ENCODE data around the gene MED31. TPM values are rescaled to one million over a fixed set of nuclear protein-coding genes. Genes with fewer than 3 reads are reported as not detected.

MED31 gene
- polyA plus RNA-seq (2013) = 54.0 and 59.8 TPM in 2 replicates

DNA sequence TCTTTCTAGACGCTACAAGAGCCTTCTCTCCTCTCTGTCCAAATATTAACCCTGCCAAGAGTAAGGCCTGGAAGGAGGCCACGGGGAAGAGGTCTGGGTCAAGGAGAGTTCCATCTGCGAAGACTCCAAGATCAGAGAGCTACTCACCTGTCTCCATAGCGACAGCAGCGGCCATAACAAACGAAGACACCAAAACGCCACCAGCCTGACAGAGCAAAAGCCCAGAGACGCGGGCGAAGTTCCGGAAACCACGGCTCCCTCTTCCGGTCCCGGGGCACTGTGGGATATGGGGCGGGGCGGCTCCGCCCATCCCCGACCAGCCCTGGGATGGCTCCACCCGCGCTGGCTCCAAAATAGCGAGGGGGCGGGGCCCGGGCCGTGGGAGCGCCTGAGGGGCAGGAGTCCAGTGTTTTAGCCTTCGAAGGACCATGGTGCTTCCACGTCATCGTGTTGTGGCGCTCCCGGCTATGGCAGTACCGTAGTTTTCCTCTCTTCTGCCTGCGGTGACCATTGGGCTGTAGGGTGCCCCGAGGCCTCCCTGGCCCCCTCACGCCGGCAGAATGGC is at the start of gene MED31, which contains the start of gene C17orf100:
MED31 (minus strand) TSS at position 252 of the 565 bp plus-strand sequence; CDS start at position 175, 77 bp downstream.
C17orf100 (plus strand) TSS at position 409 of the 565 bp plus-strand sequence; CDS start at position 561, 152 bp downstream.
- H3K79me2 ChIP-seq (ENCODE audit: control insufficient read depth, insufficient read depth, low read length, poor library complexity) = peaks cover 2% of the 10 kb centered on the region
- peak within 1 kb of the TSS; percentile 84 for H3K9ac ChIP-seq (ENCODE audit: low read length)
- H3K36me3 ChIP-seq (ENCODE audit: control insufficient read depth in 1 of 2, insufficient read depth in 2 of 2, low read length in 2 of 2) = peaks cover 3 to 7% of the 10 kb centered on the region in 2 experiments
- H3K27ac ChIP-seq (ENCODE audit: low read depth, low read length) = peak within 1 kb of the TSS; percentile 63
- H3K9me3 ChIP-seq (ENCODE audit: insufficient read depth, low read depth, low read length) = peaks cover 2% of the 10 kb centered on the region
- H3K4ac ChIP-seq (ENCODE audit: low read depth, low read length) = peak within 1 kb of the TSS; percentile 84
- H4K12ac ChIP-seq (ENCODE audit: low read depth, low read length) = peak within 1 kb of the TSS; percentile 79
- peak within 1 kb of the TSS; percentile 44 for H2BK12ac ChIP-seq (ENCODE audit: low read length)
- H2AK5ac ChIP-seq (ENCODE audit: low read length) = peak within 1 kb of the TSS; percentile 90
- peaks cover 8% of the 10 kb centered on the region for H3K79me1 ChIP-seq (ENCODE audit: low read length)
- peak within 1 kb of the TSS; percentile 82 for H3K18ac ChIP-seq (ENCODE audit: low read length)
- peak within 1 kb of the TSS; percentile 71 for H2BK120ac ChIP-seq (ENCODE audit: insufficient read depth, low read length, poor library complexity)
- peak within 1 kb of the TSS; percentile 93 for H4K8ac ChIP-seq (ENCODE audit: low read depth, low read length)
- H3K4me3 ChIP-seq (ENCODE audit: low read depth, low read length) = peak within 1 kb of the TSS; percentile 82
- H2AFZ ChIP-seq (ENCODE audit: insufficient read depth, low read length, poor library complexity) = peak within 1 kb of the TSS; percentile 94
- peaks cover 17% of the 10 kb centered on the region for H3K27me3 ChIP-seq (ENCODE audit: insufficient read depth, low read length)
- peak within 1 kb of the TSS; percentile 90 for H3K4me2 ChIP-seq (ENCODE audit: low read length)
- H4K91ac ChIP-seq (ENCODE audit: low read depth, low read length) = peak within 1 kb of the TSS; percentile 94
- WGBS (ENCODE audit: extremely low coverage, insufficient coverage, insufficient read length) = no CpG with 5 or more reads among the region's 35 CpGs
- peaks cover 12 to 19% of the 10 kb centered on the region in 2 experiments for H3K4me1 ChIP-seq (ENCODE audit: control insufficient read depth in 1 of 2, insufficient read depth in 2 of 2, low read length in 2 of 2)
- H3K14ac ChIP-seq (ENCODE audit: low read length) = peak within 1 kb of the TSS; percentile 91
- H2BK5ac ChIP-seq (ENCODE audit: low read depth, low read length, poor library complexity) = peak within 1 kb of the TSS; percentile 24
- H3K23ac ChIP-seq (ENCODE audit: low read length) = no peak within 1 kb of the TSS
- DNase-seq = peak; percentile 98 to 99

DNA sequence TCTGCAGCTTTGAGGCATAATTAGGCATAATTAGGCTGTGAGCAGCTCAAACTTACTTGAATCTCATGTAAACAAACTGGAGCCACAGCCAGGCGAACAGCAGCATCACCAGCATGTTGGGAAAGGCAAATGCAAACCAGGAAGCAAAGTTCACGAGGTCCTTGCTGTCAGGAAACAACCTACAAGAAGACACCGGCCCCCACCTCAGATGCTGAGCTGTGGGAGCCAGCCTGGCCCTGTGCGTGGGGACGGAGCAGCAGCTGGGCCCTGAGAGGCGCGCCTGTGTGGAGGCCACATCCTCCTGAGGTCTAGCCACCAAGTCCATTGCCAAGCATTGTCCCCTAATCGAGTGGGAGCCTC is 49.5 kb upstream of the MED31 start:
- H3K36me3 ChIP-seq (ENCODE audit: control insufficient read depth in 1 of 2, insufficient read depth in 2 of 2, low read length in 2 of 2) = no peaks in the 10 kb centered on the region
- H4K8ac ChIP-seq (ENCODE audit: low read depth, low read length) = peak overlapping the region; percentile 49
- H3K4me2 ChIP-seq (ENCODE audit: low read length) = no peak overlapping the region
- H3K4me1 ChIP-seq (ENCODE audit: control insufficient read depth in 1 of 2, insufficient read depth in 2 of 2, low read length in 2 of 2) = peaks cover 13 to 14% of the 10 kb centered on the region in 2 experiments
- no peaks in the 10 kb centered on the region for H3K9me3 ChIP-seq (ENCODE audit: insufficient read depth, low read depth, low read length)
- no peak for DNase-seq
- H2AK5ac ChIP-seq (ENCODE audit: low read length) = no peak overlapping the region
- no peak overlapping the region for H2BK120ac ChIP-seq (ENCODE audit: insufficient read depth, low read length, poor library complexity)
- no CpG with 5 or more reads among the region's 8 CpGs for WGBS (ENCODE audit: extremely low coverage, insufficient coverage, insufficient read length)
- no peak overlapping the region for H3K9ac ChIP-seq (ENCODE audit: low read length)
- no peak overlapping the region for H2AFZ ChIP-seq (ENCODE audit: insufficient read depth, low read length, poor library complexity)
- H3K4ac ChIP-seq (ENCODE audit: low read depth, low read length) = no peak overlapping the region
- H3K14ac ChIP-seq (ENCODE audit: low read length) = peak overlapping the region; percentile 53
- H3K79me1 ChIP-seq (ENCODE audit: low read length) = peaks cover 2% of the 10 kb centered on the region
- no peak overlapping the region for H3K4me3 ChIP-seq (ENCODE audit: low read depth, low read length)
- H3K79me2 ChIP-seq (ENCODE audit: control insufficient read depth, insufficient read depth, low read length, poor library complexity) = no peaks in the 10 kb centered on the region
- no peak overlapping the region for H3K18ac ChIP-seq (ENCODE audit: low read length)
- H3K27me3 ChIP-seq (ENCODE audit: insufficient read depth, low read length) = no peaks in the 10 kb centered on the region
- H3K27ac ChIP-seq (ENCODE audit: low read depth, low read length) = no peak overlapping the region
- no peak overlapping the region for H3K23ac ChIP-seq (ENCODE audit: low read length)
- peak overlapping the region; percentile 11 for H2BK5ac ChIP-seq (ENCODE audit: low read depth, low read length, poor library complexity)
- no peak overlapping the region for H4K12ac ChIP-seq (ENCODE audit: low read depth, low read length)
- no peak overlapping the region for H4K91ac ChIP-seq (ENCODE audit: low read depth, low read length)
- no peak overlapping the region for H2BK12ac ChIP-seq (ENCODE audit: low read length)

DNA sequence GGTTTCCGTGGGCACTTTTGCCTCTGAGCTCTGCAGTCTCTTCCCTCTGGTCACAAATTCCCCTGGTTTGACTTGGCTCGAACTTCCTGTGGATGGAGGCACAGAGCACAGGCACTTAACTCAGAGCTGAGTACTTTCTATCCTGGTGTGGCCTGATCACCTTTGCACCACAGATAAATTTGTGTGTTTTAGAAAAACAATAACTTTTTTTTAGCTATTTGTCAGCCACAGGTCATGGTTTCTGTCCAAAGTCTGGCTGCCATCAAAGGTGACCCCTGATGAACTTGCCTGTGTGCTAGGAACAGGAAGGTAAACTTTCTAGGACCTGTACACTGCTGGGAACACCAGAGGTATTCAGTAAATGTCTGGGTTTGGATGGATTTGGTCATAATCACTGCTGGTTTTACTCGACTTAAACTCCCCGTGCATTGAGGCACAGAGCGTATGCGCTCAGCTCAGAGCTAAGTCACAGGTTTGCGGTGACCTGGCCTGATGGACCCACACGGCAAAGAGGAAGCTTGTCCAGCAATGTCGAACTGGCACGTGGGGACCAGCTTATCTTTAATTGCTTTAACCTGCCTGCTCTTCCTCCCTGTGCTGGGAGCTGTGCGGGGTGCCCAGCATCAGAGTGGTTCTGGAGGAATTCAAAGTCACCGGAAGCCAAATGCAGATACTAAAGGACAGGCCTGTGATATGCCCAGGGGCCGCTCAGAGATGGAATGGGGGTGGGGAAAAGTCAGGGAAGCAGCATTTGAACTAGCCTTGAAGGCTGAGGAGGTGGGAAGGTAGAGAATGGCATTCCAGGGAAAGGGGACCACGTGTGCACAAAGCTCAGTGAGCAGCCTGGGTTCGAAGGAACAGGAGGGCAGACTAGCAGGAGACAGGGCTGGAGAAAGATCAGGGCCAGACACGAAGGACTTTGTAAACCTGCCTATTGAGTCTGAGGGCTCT is 48.9 kb upstream of the MED31 start:
- H3K18ac ChIP-seq (ENCODE audit: low read length) = no peak overlapping the region
- no CpG with 5 or more reads among the region's 16 CpGs for WGBS (ENCODE audit: extremely low coverage, insufficient coverage, insufficient read length)

DNA sequence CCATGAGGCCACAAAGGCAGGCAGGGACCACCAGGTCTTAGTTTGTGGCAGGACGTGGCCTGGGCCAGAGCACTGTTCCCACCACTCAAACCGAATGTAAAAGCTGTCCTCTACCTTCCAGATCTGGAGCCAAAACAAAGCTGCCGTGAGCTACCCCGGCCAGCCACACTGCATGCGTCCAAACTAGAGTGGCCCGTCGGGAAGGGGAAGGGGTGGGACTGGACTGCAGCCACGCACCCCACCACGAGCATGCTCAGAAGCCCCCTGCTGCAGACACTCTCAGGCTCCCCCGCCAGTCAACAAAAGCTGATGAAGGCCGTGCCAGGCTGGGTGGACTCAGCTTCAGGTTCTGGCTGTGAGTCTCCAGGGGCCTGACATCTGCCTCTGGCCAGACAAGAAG is 46.6 kb upstream of the MED31 start:
- DNase-seq = no peak
- H3K18ac ChIP-seq (ENCODE audit: low read length) = no peak overlapping the region
- H3K79me1 ChIP-seq (ENCODE audit: low read length) = peaks cover 2% of the 10 kb centered on the region
- H3K36me3 ChIP-seq (ENCODE audit: control insufficient read depth in 1 of 2, insufficient read depth in 2 of 2, low read length in 2 of 2) = no peaks in the 10 kb centered on the region
- H4K12ac ChIP-seq (ENCODE audit: low read depth, low read length) = no peak overlapping the region
- no peaks in the 10 kb centered on the region for H3K9me3 ChIP-seq (ENCODE audit: insufficient read depth, low read depth, low read length)
- no peak overlapping the region for H3K4me3 ChIP-seq (ENCODE audit: low read depth, low read length)
- H3K23ac ChIP-seq (ENCODE audit: low read length) = no peak overlapping the region
- no peak overlapping the region for H3K4ac ChIP-seq (ENCODE audit: low read depth, low read length)
- no peak overlapping the region for H3K9ac ChIP-seq (ENCODE audit: low read length)
- no peak overlapping the region for H3K14ac ChIP-seq (ENCODE audit: low read length)
- H2BK12ac ChIP-seq (ENCODE audit: low read length) = no peak overlapping the region
- H3K4me2 ChIP-seq (ENCODE audit: low read length) = no peak overlapping the region
- H3K4me1 ChIP-seq (ENCODE audit: control insufficient read depth in 1 of 2, insufficient read depth in 2 of 2, low read length in 2 of 2) = peaks cover 13 to 14% of the 10 kb centered on the region in 2 experiments
- no peak overlapping the region for H2BK120ac ChIP-seq (ENCODE audit: insufficient read depth, low read length, poor library complexity)
- H2AK5ac ChIP-seq (ENCODE audit: low read length) = no peak overlapping the region
- no CpG with 5 or more reads among the region's 11 CpGs for WGBS (ENCODE audit: extremely low coverage, insufficient coverage, insufficient read length)
- no peak overlapping the region for H2BK5ac ChIP-seq (ENCODE audit: low read depth, low read length, poor library complexity)
- H4K91ac ChIP-seq (ENCODE audit: low read depth, low read length) = no peak overlapping the region
- no peaks in the 10 kb centered on the region for H3K27me3 ChIP-seq (ENCODE audit: insufficient read depth, low read length)
- H2AFZ ChIP-seq (ENCODE audit: insufficient read depth, low read length, poor library complexity) = no peak overlapping the region
- no peak overlapping the region for H4K8ac ChIP-seq (ENCODE audit: low read depth, low read length)
- H3K27ac ChIP-seq (ENCODE audit: low read depth, low read length) = no peak overlapping the region
- no peaks in the 10 kb centered on the region for H3K79me2 ChIP-seq (ENCODE audit: control insufficient read depth, insufficient read depth, low read length, poor library complexity)

More for the DNA sequence above, 48.9 kb upstream of the MED31 start:
- no peaks in the 10 kb centered on the region for H3K79me2 ChIP-seq (ENCODE audit: control insufficient read depth, insufficient read depth, low read length, poor library complexity)
- no peak overlapping the region for H3K9ac ChIP-seq (ENCODE audit: low read length)
- H3K4me2 ChIP-seq (ENCODE audit: low read length) = peak overlapping the region; percentile 7
- DNase-seq = no peak
- H4K12ac ChIP-seq (ENCODE audit: low read depth, low read length) = no peak overlapping the region
- no peak overlapping the region for H2AK5ac ChIP-seq (ENCODE audit: low read length)
- peak overlapping the region; percentile 11 for H2BK5ac ChIP-seq (ENCODE audit: low read depth, low read length, poor library complexity)
- no peak overlapping the region for H3K14ac ChIP-seq (ENCODE audit: low read length)
- H3K9me3 ChIP-seq (ENCODE audit: insufficient read depth, low read depth, low read length) = no peaks in the 10 kb centered on the region
- H3K4me1 ChIP-seq (ENCODE audit: control insufficient read depth in 1 of 2, insufficient read depth in 2 of 2, low read length in 2 of 2) = peaks cover 13 to 14% of the 10 kb centered on the region in 2 experiments
- no peak overlapping the region for H3K23ac ChIP-seq (ENCODE audit: low read length)
- H4K91ac ChIP-seq (ENCODE audit: low read depth, low read length) = no peak overlapping the region
- no peaks in the 10 kb centered on the region for H3K36me3 ChIP-seq (ENCODE audit: control insufficient read depth in 1 of 2, insufficient read depth in 2 of 2, low read length in 2 of 2)
- no peak overlapping the region for H2BK12ac ChIP-seq (ENCODE audit: low read length)
- H3K4ac ChIP-seq (ENCODE audit: low read depth, low read length) = no peak overlapping the region
- peak overlapping the region; percentile 30 for H3K27ac ChIP-seq (ENCODE audit: low read depth, low read length)
- no peak overlapping the region for H3K4me3 ChIP-seq (ENCODE audit: low read depth, low read length)
- no peak overlapping the region for H2BK120ac ChIP-seq (ENCODE audit: insufficient read depth, low read length, poor library complexity)
- H3K27me3 ChIP-seq (ENCODE audit: insufficient read depth, low read length) = no peaks in the 10 kb centered on the region
- H2AFZ ChIP-seq (ENCODE audit: insufficient read depth, low read length, poor library complexity) = no peak overlapping the region
- H3K79me1 ChIP-seq (ENCODE audit: low read length) = peaks cover 2% of the 10 kb centered on the region
- no peak overlapping the region for H4K8ac ChIP-seq (ENCODE audit: low read depth, low read length)

All from trophoblast cell (in vitro differentiated cells and primary cell).